ENCODE results near the gene MCM9.
A peak's percentile ranks its signal among the peaks of the same experiment; 100 is the strongest.

Gene MCM9

DNA sequence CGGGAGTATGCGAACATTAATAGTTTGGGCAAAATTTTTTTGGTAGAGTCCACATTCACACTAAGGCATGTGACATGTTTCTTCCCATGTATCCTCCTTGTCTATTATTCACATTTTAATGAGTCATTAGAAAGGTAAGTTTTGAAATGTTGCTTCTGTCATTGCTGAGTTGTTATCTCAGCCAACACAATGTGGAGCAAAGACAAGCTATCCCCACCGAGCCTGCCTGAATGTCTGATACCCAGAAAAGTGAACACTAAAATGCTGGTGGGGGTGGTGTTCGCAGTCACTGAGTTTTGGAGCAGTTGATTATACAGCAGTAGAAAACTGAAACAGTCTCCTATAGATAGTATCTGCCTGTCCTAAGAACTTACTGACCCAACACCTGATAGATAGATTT is 109.3 kb downstream of the MCM9 start:
- no peak for DNase-seq (ENCODE audit: low spot score)
- TF ChIP-seq, protein P1, sequence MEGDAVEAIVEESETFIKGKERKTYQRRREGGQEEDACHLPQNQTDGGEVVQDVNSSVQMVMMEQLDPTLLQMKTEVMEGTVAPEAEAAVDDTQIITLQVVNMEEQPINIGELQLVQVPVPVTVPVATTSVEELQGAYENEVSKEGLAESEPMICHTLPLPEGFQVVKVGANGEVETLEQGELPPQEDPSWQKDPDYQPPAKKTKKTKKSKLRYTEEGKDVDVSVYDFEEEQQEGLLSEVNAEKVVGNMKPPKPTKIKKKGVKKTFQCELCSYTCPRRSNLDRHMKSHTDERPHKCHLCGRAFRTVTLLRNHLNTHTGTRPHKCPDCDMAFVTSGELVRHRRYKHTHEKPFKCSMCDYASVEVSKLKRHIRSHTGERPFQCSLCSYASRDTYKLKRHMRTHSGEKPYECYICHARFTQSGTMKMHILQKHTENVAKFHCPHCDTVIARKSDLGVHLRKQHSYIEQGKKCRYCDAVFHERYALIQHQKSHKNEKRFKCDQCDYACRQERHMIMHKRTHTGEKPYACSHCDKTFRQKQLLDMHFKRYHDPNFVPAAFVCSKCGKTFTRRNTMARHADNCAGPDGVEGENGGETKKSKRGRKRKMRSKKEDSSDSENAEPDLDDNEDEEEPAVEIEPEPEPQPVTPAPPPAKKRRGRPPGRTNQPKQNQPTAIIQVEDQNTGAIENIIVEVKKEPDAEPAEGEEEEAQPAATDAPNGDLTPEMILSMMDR (IDR thresholded peaks at IDR 0.05; ENCODE audit: extremely low read depth, missing control alignments), result no peak

DNA sequence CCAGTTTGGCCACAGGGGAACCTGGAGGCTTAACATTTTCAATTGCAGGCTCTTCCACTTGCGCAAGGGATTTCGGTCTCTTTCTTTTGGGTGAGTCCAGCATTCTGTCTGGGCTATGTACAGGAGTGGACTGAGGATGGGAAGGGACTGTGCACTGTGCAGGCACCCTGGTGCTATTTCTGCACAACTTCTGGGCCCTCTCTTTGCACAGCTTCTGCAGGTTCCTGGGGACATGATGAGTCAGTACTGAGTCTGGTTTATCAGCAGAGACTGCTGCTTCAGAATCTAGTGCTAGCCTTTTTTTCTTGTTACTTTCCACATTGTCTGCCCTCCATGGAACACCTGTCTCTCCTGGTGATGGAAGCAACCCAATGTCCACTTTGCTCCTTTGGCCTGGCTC is 119.5 kb downstream of the MCM9 start:
- DNase-seq (ENCODE audit: low spot score), result no peak
- TF ChIP-seq, protein P1 (IDR thresholded peaks at IDR 0.05; ENCODE audit: extremely low read depth, missing control alignments), result no peak

DNA sequence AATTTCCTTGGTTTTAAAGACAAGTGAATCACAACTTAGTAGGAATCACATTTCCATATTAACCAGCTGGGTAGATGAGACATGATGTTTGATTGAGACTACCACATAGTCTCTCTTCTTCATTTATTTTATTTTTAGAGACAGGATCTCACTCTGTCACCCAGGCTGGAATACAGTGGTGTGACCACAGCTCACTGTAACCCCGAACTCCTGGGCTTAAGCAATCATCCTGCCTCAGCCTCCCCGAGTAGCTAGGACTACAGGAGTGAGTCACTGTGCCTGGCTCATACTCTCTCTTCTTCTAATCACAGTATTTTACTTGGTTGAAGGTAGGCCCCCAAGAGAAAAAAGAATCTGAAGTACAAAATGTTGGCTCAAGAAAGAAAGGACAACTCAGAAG is 121.2 kb downstream of the MCM9 start:
- DNase-seq (ENCODE audit: low spot score), result no peak
- TF ChIP-seq, protein P1 (IDR thresholded peaks at IDR 0.05; ENCODE audit: extremely low read depth, missing control alignments), result no peak

DNA sequence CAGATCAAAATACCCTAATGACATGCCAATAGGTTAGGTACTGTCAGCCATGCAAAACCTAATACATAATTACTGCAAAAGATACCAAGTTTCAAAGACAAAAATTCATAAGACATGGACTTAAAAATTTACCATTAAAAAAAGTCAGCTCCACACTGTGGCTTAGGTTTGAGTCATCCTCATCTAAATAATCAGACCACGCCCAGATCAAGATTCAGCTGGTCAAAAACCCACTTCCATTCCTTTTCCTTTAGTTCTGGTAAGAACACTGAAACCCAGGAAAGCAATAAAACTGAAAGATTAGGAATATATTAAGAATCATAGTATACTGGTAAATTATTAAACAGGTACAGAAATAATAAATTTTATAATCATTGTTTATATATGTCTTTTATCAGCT is 122.0 kb downstream of the MCM9 start:
- no peak for DNase-seq (ENCODE audit: low spot score)
- TF ChIP-seq, protein P1 (IDR thresholded peaks at IDR 0.05; ENCODE audit: extremely low read depth, missing control alignments), result no peak

DNA sequence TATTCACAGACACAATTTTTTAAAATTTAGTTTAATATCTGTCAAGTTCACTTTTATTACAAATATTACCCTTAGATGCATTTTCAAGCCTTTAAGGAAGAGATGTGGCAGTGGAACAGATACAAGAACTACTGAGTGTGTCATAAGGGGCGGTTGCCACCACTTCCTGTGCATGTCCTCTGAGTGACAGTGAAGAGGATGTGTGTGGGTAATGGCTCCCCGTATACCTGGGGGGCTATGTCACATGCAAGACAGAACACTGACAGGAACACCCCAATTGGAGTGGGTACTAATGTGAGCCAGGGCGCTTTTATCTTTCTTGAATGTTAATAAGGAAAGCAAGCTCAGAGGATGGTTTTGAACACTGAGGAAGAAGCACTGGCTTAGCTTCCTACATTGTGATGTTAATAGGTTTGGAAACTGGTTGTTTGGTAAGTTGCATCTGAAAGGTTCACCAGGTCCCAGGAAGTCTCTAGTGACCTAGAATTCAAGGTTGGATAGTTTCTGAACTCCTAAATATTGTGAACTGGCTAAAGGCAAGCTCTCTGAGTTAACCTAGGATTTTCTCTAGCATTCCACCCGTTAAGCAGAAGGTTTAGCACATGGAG is 124.4 kb downstream of the MCM9 start:
- peak; percentile 48 for DNase-seq (ENCODE audit: low spot score)
- TF ChIP-seq, protein P1 (IDR thresholded peaks at IDR 0.05; ENCODE audit: extremely low read depth, missing control alignments), result no peak

DNA sequence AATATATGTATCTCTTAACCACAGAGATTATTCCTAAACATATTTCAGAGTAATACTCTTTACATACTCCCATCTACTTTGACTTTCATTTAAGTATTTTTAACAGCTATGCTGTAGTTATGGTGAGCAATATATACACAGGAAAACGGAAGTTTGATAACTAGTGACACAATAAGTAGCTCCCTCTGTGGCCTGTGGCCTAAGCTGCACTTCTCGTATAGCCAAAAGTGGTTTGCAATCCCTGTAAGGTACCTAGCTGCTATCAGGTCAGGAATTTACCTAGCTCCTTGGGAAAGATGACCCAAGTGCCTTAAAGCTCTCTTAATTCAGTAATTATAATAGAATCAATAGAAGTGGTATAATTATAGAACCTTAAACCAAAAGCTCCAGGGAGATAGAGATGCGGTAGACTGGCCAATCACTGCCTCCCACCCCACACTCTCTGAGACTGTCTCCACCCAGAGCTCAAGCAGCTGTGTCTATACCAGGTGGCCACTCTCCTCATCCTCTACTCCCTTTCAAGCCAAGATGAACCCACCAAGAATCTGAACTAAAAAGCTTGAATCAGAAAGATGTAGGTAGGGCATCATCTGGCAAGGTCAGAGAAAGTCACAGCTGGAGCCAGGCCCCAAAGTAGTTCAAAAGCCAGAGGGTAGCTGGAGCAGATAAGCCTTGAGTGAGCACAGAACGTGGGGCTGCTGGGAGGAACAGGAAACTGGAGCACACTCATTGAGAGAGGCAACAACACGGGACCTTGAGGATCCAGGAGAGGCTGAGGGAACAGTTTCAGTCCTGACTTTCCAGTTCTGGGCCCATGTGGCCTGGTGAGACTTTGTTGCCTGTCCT is 125.9 kb downstream of the MCM9 start:
- peak; percentile 35 for DNase-seq (ENCODE audit: low spot score)
- TF ChIP-seq, protein P1 (IDR thresholded peaks at IDR 0.05; ENCODE audit: extremely low read depth, missing control alignments), result no peak

DNA sequence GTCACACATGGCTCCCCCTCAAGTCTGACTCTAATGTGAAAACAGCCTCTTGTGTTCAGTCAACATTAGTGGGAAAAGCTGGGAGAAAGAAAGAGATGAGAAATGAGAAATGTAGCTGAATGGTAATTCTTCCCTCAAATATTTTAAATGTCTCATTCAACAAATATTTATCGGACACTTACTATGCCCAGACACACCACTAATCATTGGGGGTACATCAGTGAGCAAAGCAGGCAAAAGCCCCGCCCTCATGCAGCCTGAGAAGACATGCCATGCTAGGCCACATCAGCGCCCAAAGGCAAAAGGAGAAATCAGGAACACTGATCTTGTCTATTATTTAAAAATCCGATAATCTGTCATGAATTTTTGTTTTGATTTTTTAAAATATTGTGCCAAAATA is 130.9 kb downstream of the MCM9 start:
- TF ChIP-seq, protein P1 (IDR thresholded peaks at IDR 0.05; ENCODE audit: extremely low read depth, missing control alignments), result no peak

More for the DNA sequence above, 130.9 kb downstream of the MCM9 start:
- DNase-seq (ENCODE audit: low spot score), result no peak
